ENCODE results near the gene PHOX2A.

- TF ChIP-seq, protein P1, sequence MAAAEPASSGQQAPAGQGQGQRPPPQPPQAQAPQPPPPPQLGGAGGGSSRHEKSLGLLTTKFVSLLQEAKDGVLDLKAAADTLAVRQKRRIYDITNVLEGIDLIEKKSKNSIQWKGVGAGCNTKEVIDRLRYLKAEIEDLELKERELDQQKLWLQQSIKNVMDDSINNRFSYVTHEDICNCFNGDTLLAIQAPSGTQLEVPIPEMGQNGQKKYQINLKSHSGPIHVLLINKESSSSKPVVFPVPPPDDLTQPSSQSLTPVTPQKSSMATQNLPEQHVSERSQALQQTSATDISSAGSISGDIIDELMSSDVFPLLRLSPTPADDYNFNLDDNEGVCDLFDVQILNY (CRISPR knock-in tag; conservative IDR thresholded peaks at IDR 0.05) = no peak
- TF ChIP-seq, protein P2, sequence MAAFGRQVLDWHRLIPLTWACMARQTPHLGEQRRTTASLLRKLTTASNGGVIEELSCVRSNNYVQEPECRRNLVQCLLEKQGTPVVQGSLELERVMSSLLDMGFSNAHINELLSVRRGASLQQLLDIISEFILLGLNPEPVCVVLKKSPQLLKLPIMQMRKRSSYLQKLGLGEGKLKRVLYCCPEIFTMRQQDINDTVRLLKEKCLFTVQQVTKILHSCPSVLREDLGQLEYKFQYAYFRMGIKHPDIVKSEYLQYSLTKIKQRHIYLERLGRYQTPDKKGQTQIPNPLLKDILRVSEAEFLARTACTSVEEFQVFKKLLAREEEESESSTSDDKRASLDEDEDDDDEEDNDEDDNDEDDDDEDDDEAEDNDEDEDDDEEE (CRISPR knock-in tag; IDR thresholded peaks at IDR 0.05) = no peak
- TF ChIP-seq NCOA2 (CRISPR knock-in tag; IDR thresholded peaks at IDR 0.05) (no peak), CAMTA2 (CRISPR knock-in tag; IDR thresholded peaks at IDR 0.05; ENCODE audit: borderline replicate concordance) (no peak), E2F1 (CRISPR knock-in tag; IDR thresholded peaks at IDR 0.05) (no peak), RFX5 (IDR thresholded peaks at IDR 0.05; ENCODE audit: low read depth, low read length) (no peak), POLR2AphosphoS5 (IDR thresholded peaks at IDR 0.05; ENCODE audit: low read depth, low read length) (no peak), ZNF549 (CRISPR knock-in tag; IDR thresholded peaks at IDR 0.05) (no peak), CTCF (CRISPR knock-in tag; IDR thresholded peaks at IDR 0.05) (no peak), PPARG (CRISPR knock-in tag; conservative IDR thresholded peaks at IDR 0.05) (no peak)
- TF ChIP-seq, protein P3, sequence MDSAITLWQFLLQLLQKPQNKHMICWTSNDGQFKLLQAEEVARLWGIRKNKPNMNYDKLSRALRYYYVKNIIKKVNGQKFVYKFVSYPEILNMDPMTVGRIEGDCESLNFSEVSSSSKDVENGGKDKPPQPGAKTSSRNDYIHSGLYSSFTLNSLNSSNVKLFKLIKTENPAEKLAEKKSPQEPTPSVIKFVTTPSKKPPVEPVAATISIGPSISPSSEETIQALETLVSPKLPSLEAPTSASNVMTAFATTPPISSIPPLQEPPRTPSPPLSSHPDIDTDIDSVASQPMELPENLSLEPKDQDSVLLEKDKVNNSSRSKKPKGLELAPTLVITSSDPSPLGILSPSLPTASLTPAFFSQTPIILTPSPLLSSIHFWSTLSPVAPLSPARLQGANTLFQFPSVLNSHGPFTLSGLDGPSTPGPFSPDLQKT (CRISPR knock-in tag; IDR thresholded peaks at IDR 0.05; ENCODE audit: borderline replicate concordance) = no peak
- TF ChIP-seq, protein P4, sequence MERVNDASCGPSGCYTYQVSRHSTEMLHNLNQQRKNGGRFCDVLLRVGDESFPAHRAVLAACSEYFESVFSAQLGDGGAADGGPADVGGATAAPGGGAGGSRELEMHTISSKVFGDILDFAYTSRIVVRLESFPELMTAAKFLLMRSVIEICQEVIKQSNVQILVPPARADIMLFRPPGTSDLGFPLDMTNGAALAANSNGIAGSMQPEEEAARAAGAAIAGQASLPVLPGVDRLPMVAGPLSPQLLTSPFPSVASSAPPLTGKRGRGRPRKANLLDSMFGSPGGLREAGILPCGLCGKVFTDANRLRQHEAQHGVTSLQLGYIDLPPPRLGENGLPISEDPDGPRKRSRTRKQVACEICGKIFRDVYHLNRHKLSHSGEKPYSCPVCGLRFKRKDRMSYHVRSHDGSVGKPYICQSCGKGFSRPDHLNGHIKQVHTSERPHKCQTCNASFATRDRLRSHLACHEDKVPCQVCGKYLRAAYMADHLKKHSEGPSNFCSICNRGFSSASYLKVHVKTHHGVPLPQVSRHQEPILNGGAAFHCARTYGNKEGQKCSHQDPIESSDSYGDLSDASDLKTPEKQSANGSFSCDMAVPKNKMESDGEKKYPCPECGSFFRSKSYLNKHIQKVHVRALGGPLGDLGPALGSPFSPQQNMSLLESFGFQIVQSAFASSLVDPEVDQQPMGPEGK (CRISPR knock-in tag; IDR thresholded peaks at IDR 0.05) = no peak
Measured at GRCh38 chr11:72263361-72263760, 19.4 kb upstream of the PHOX2A start.
